ENCODE data around the gene SMIM44. TPM values are rescaled to one million over a fixed set of nuclear protein-coding genes. Genes with fewer than 3 reads are reported as not detected.
A peak's percentile ranks its signal among the peaks of the same experiment; 100 is the strongest.
"Not testable (repeated sequence)": the region's sequence is repeated elsewhere in the genome, so short reads cannot be mapped to it uniquely, and the experiment has no call there.

SMIM44 gene
- total RNA-seq, 4 donors from 2014 or later: not detected

GRCh38 chr19:3450796-3451411, 32.3 kb downstream of the SMIM44 start:
- H3K36me3 ChIP-seq: peaks cover 46 to 60% of the 10 kb centered on the region in 2 donors
- H3K9me3 ChIP-seq: no peaks in the 10 kb centered on the region
- TF ChIP-seq POLR2A (IDR thresholded peaks at IDR 0.05): no peak
- TF ChIP-seq, protein P1, sequence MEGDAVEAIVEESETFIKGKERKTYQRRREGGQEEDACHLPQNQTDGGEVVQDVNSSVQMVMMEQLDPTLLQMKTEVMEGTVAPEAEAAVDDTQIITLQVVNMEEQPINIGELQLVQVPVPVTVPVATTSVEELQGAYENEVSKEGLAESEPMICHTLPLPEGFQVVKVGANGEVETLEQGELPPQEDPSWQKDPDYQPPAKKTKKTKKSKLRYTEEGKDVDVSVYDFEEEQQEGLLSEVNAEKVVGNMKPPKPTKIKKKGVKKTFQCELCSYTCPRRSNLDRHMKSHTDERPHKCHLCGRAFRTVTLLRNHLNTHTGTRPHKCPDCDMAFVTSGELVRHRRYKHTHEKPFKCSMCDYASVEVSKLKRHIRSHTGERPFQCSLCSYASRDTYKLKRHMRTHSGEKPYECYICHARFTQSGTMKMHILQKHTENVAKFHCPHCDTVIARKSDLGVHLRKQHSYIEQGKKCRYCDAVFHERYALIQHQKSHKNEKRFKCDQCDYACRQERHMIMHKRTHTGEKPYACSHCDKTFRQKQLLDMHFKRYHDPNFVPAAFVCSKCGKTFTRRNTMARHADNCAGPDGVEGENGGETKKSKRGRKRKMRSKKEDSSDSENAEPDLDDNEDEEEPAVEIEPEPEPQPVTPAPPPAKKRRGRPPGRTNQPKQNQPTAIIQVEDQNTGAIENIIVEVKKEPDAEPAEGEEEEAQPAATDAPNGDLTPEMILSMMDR (IDR thresholded peaks at IDR 0.05): no peak
- WGBS, 2 donors: 57 to 63% methylated on average over 12 of the region's 12 CpGs
- peak in 1 of 2 donors; percentile 37 for DNase-seq
- H3K27me3 ChIP-seq: no peaks in the 10 kb centered on the region
- H3K4me1 ChIP-seq: peaks cover 0 to 13% of the 10 kb centered on the region in 2 donors
- no peak overlapping the region for H3K4me3 ChIP-seq (replicated peaks in 1 of 3)
- intact Hi-C loops (cut with DNase I): no loop called here
- peak overlapping the region; percentile 50 to 71 (median 63) for H3K27ac ChIP-seq

- no peak for DNase-seq
- Histone ChIP-seq H3K4me3 (replicated peaks in 1 of 3) (no peak overlapping the region), H3K27me3 (no peaks in the 10 kb centered on the region), H3K9me3 (no peaks in the 10 kb centered on the region), H3K4me1 (peaks cover 0 to 30% of the 10 kb centered on the region in 2 donors), H3K27ac (peak overlapping the region in 1 of 3 donors; percentile 24), H3K36me3 (peaks cover 40 to 53% of the 10 kb centered on the region in 2 donors)
- intact Hi-C loops (cut with DNase I): no loop called here
- 94 to 96% methylated on average over 27 to 28 of the region's 28 CpGs for WGBS, 2 donors
- TF ChIP-seq, protein P1 (IDR thresholded peaks at IDR 0.05): no peak
- no peak for TF ChIP-seq POLR2A (IDR thresholded peaks at IDR 0.05)
These were observed 34.5 kb downstream of the SMIM44 start for GRCh38 chr19:3448616-3449334.

GRCh38 chr19:3446657-3447056, 36.6 kb downstream of the SMIM44 start:
- intact Hi-C loops (cut with DNase I); H3K27ac ChIP-seq; DNase-seq; H3K27me3 ChIP-seq; H3K4me3 ChIP-seq (replicated peaks in 1 of 3); H3K9me3 ChIP-seq: not testable (repeated sequence)
- Histone ChIP-seq H3K4me1 (peaks cover 0 to 39% of the 10 kb centered on the region in 2 donors), H3K36me3 (peaks cover 22 to 35% of the 10 kb centered on the region in 2 donors)
- 95 to 100% methylated on average over 2 to 4 of the region's 4 CpGs for WGBS, 2 donors

GRCh38 chr19:3444695-3445234, 38.5 kb downstream of the SMIM44 start:
- no peak overlapping the region for H3K4me3 ChIP-seq (replicated peaks in 1 of 3)
- WGBS, 2 donors: 78 to 89% methylated on average over 23 to 24 of the region's 24 CpGs
- TF ChIP-seq, protein P1 (IDR thresholded peaks at IDR 0.05): no peak
- no peak for TF ChIP-seq POLR2A (IDR thresholded peaks at IDR 0.05)
- DNase-seq: no peak
- no peaks in the 10 kb centered on the region for H3K9me3 ChIP-seq
- H3K36me3 ChIP-seq: peaks cover 25 to 27% of the 10 kb centered on the region in 2 donors
- H3K27me3 ChIP-seq: no peaks in the 10 kb centered on the region
- intact Hi-C loops (cut with DNase I): no loop called here
- no peak overlapping the region for H3K27ac ChIP-seq
- peaks cover 0 to 34% of the 10 kb centered on the region in 2 donors for H3K4me1 ChIP-seq

DNA sequence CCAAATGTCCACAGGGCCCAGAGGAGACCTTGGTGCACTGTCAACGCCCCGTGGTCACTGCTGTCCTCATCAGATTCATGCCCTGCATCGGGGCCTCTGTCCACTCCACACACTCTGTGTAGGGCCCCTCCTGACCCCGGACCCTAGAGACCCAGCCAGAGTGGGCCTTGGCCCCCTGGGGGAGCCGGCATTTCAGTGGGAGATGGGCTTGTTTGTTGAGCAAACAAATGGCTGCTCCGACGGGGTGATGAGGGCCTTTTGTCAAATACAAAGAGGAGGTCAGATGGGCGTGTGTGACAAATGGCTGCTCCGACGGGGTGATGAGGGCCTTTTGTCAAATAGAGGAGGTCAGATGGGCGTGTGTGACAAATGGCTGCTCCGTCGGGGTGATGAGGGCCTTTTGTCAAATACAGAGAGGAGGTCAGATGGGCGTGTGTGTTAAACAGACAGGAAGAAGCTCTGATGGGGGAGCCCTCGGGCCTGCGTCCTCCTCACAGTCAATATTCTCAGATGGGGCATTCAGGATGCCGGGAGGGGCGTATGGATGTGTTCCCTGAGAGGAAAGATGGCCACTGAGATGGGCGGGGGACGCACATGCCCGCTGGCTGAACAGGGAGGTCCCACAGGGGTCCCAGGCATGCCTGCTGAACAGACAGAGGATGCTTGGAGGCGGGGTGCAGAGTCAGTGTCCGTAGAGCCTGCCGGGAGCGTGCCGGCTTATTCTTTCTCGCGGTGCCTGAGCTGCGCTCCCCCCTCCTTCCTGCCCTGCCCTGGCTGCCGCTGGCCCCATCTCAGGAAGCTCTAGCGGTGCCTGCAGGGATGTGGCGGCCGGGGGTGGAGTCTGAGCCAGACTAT, 39.2 kb downstream of the SMIM44 start:
- WGBS, 2 donors: 60 to 62% methylated on average over 26 to 33 of the region's 33 CpGs
- TF ChIP-seq, protein P1 (IDR thresholded peaks at IDR 0.05): no peak
- TF ChIP-seq POLR2A (IDR thresholded peaks at IDR 0.05): no peak
- peak in 1 of 2 donors; percentile 38 for DNase-seq
- Histone ChIP-seq H3K9me3 (no peaks in the 10 kb centered on the region), H3K4me1 (peaks cover 0 to 34% of the 10 kb centered on the region in 2 donors), H3K36me3 (peaks cover 18 to 20% of the 10 kb centered on the region in 2 donors), H3K27me3 (no peaks in the 10 kb centered on the region), H3K4me3 (replicated peaks in 1 of 3) (no peak overlapping the region), H3K27ac (peak overlapping the region in 1 of 3 donors; percentile 58)
- intact Hi-C loops (cut with DNase I): no loop called here

Data from thyroid gland (tissue), 4 donors.